Stimulated activated CD8-positive, alpha-beta memory T cell treated with anti-CD3 and anti-CD28 coated beads, Interleukin-4, amount 100 ng/mL, for 24 hours (primary cell): ENCODE results near the gene PRKAG1.
"Not testable (repeated sequence)": the region's sequence is repeated elsewhere in the genome, so short reads cannot be mapped to it uniquely, and the experiment has no call there.

Source experiments
- DNase-seq: peaks from one replicate; pipeline ENCODE4 v3.0.0-alpha.2; 2020; ENCODE audit warnings: low read depth

Gene PRKAG1

GRCh38 chr12:49018261-49019119 is at the start of gene PRKAG1:
TSS of gene PRKAG1 (minus strand) at chr12:49018776. CDS start at chr12:49018740, 36 bp downstream.
- DNase-seq = peak; percentile 93

DNA sequence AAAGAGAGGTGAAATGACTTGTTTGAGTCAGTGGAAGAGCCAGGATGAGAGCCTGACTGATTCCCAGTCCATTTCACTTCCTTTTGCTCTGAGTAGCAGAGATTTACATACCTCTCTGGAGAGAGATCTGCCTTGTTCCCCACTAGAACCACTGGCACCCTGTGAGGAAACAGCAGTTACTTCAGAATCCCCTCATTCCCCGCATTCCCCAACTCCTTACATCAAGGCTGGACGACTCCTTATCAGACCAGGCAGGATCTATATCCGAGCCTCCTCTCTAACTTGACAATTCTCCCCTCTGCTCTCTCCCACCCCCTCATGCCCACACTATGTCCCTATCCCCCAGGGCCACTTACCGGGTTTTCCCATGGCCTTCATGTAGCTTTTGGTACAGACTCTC is 47.5 kb upstream of the PRKAG1 start:
- no peak for DNase-seq

- no peak for DNase-seq
Measured at GRCh38 chr12:49064767-49065152, 46.2 kb upstream of the PRKAG1 start.

GRCh38 chr12:49061916-49062315 is 43.3 kb upstream of the PRKAG1 start:
- DNase-seq = not testable (repeated sequence)

GRCh38 chr12:49061157-49061650 is 42.6 kb upstream of the PRKAG1 start:
- no peak for DNase-seq

DNA sequence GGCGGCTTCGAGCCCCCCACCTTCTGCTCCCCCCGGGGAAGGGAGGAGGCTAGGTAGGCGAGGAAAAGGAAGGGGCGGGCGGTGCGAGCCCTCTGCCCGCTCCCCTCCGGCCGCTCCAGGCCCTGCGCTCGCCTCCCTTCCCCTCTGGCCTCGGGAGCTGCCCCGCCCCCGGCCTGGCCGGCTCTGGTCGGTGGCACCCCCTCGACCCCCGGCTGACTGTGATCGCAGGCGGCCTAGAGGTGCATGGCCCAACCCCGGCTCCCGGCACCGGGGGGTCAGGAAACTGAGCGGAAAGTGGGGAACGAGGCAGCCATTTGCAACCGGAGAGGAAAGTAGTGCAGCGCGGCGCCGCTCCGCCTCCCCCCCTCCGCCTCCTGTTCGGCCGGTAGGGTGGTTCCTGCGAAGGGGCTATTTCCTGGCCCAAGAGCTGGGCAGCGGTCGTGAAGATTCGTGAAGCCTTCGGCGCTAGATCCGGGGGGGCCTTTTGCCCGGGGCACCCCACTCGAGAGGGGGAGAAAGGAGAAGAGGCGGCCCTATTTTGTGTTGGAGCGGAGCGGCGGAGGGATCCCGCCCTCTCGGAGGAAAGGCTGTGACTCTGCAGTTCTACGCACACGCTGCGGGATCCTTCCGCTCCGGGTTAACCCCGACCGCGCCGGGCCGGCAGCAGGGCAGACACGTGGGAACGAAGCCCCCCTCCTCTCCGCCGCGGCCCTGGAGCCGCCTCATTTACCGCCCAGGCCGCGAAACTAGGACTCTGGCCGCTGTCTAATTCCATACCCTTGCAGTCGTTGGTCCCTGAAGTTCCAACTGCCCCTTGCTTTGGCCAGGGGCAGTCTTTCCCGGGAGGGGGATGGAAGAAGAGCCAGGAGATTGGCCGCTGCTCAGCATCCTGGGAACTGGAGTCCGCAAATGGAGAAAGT is 41.9 kb upstream of the PRKAG1 start, which contains the start of gene KMT2D:
KMT2D (minus strand) TSS at position 558 of the 920 bp plus-strand sequence. CDS start 5,470 bp downstream, outside the sequence.
- peak; percentile 84 for DNase-seq

GRCh38 chr12:49059299-49060171 is 41.0 kb upstream of the PRKAG1 start:
- DNase-seq = no peak

DNA sequence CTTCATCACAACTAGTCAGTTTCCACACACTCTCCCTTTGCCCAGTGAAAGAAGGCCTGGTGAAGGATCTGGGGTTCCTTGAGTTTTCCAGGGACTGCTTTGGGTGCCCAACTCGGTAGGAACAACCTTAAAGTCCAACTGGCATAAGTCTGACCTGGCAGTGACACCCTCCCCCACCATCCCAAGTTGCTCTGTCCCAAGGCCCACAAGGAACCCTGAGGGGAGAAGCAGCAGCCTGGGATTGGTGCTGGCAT is 40.4 kb upstream of the PRKAG1 start:
- DNase-seq = no peak

GRCh38 chr12:49058366-49059044 is 39.9 kb upstream of the PRKAG1 start:
- DNase-seq = no peak

DNA sequence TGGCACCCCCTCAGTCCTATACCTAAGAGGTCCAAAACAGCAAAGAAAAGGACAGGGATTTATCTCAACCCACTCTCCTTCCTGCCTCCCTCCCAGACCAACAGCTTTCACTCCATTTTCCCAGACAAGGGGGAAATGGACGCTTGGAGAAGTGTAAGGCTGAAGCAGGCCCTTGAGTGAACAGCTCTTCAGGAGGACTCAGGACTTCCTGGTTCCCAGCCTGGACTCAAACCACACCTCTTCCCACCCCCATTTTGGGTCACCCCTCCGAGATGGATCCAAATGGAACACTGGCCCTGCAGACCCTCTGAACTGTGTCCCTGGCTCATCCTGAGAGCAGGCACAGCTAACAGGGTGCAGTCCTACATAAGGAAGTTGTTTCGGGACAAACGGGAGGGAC is 39.3 kb upstream of the PRKAG1 start:
- no peak for DNase-seq

DNA sequence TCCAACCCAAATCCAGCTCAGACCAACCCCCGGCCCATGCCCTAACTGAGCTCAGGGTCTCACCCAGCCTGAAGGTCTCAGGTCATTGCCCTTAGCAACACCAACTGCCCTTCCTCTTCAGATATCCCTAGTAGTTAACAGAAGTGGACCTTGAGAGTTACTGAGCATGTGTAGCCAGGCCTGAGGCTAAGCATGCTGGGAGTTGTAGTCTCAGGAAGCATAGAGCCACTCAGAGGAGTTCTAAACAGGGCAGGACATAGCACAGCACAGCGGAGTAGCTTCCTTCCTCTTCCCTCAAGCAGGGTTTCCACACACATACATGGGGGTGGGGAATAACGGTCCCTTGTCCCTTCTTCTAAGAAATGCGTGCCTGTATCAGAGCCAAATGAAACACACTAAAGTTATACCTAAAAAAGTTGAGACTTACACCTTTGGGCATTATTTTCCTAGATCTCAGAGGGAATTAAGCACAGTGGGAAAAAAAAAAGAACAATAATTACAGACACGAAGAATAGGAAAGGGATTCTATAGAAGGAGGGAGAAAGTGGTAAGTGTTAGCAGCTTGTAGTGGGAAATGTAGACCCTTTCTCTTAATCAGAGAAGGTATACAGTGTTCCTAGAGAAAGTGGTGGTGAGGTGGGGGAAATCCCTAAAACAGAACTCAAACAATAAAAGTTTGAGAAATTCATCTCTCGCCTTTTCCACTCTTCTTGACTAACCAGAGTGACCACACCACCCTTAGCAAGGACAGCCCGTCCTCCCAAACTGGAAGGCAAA is 37.6 kb upstream of the PRKAG1 start:
- no peak for DNase-seq

- no peak for DNase-seq
Measured at GRCh38 chr12:49055092-49055491, 36.5 kb upstream of the PRKAG1 start.

- no peak for DNase-seq
Measured at GRCh38 chr12:49054524-49054923, 35.9 kb upstream of the PRKAG1 start.

GRCh38 chr12:49054096-49054495 is 35.5 kb upstream of the PRKAG1 start:
- DNase-seq = no peak

- DNase-seq = no peak
Measured at GRCh38 chr12:49052451-49053208, 34.1 kb upstream of the PRKAG1 start.

DNA sequence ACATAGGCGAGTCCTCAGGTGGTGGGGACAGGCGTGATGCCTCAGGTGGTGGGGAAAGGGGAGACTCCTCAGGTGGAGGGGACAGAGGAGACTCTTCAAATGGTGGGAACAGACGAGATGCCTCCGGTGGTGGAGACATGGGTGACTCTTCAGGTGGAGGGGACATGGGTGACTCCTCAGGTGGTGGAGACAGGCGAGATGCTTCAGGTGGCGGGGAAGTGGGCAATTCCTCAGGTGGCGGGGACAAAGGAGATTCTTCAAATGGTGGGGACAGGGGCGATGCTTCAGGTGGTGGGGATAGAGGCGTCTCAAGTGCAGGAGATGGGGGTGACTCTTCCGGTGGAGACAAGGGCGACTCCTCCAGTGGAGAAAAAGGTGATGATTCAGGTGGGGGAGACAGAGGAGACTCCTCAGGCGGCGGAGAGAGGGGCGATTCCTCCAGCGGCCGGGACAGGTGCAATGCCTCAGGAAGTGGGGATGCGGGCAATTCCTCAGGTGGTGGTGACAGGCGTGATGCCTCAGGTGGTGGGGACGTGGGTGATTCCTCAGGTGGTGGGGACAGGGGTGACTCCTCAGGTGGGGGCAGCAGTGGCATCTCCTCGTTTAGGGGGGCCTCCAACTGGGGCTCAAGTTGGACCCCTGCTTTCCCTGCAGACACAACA is 33.3 kb upstream of the PRKAG1 start:
- no peak for DNase-seq

GRCh38 chr12:49051373-49051764 is 32.8 kb upstream of the PRKAG1 start:
- no peak for DNase-seq

GRCh38 chr12:49050507-49051372 is 32.2 kb upstream of the PRKAG1 start:
- no peak for DNase-seq
